Heart left ventricle (tissue), 13 donors: ENCODE measurements around the gene RBM14.

Source experiments
- CTCF ChIP-seq, 12 donors: fragments of 200-600 bp; sonication (generic) in 4 of 12; IDR thresholded peaks; one replicate each; pipeline versions ENCODE4 v1.5.0 to v1.8.0; 2018 to 2022; ENCODE audit warnings: antibody characterized with exemption in 12 of 12, mild to moderate bottlenecking in 5 of 12
- POLR2A ChIP-seq, 2 donors: fragments of 450-650 bp; IDR thresholded peaks; one replicate each; pipeline ENCODE4 v1.6.1; 2017; ENCODE audit warnings: antibody characterized with exemption in 2 of 2, mild to moderate bottlenecking in 2 of 2, moderate library complexity in 2 of 2
- donor health status: ischemic (EF 13 %, LVEDD 7.1; RV severe dilation, severe dysfunction).
- donor health status: DM: no; HTN: yes; CAD: no.
- donor health status: DM: no; HTN: no; CAD: no.
- donor health status: ischemic (EF 25% LVEDD 6.9; RV normal size, moderate dysfunction).
- donor health status: ischemic (EF 25% LVEDD 5.7; RV mildly dilated, moderate dysfunction).
- donor health status: ischemic (EF 35%, LVEDD 5.7; RV mildly dilated, moderate dysfunction).
- donor health status: nonischemic (EF 11% LVEDD 7.7; RV severe dilation, severe dysfunction).
- donor health status: DM: yes; HTN: yes; CAD: no.
- donor health status: PGD.
- donor health status: ischemic (EF 29% LVEDD 5.4; RV normal size, mild dysfunction).
- donor health status: nonischemic (EF 23%, LVEDD 6.1; RV moderate dilation, normal function).

GRCh38 chr11:66652651-66653050, 36.2 kb downstream of the RBM14 start:
- TF ChIP-seq CTCF (IDR thresholded peaks at IDR 0.05) = no peak
- TF ChIP-seq POLR2A (IDR thresholded peaks at IDR 0.05) = no peak
